Gastroesophageal sphincter (tissue), 4 donors: ENCODE data around the gene SH3RF1. TPM values are rescaled to one million over a fixed set of nuclear protein-coding genes. Genes with fewer than 3 reads are reported as not detected.
A peak's percentile ranks its signal among the peaks of the same experiment; 100 is the strongest.
"Not testable (repeated sequence)": the region's sequence is repeated elsewhere in the genome, so short reads cannot be mapped to it uniquely, and the experiment has no call there.

ENCODE experiments used
- ATAC-seq: fragments of 150-250 bp; one replicate; pipeline ENCODE4 v1.9.1; 2016; ENCODE audit warnings: mild to moderate bottlenecking, moderate library complexity
- H3K27ac ChIP-seq, 4 donors: fragments of 200-600 bp; sonication (generic) in 3 of 4; 1 replicate in 3 of 4; 2 replicates in 1 of 4; pipeline ENCODE4 v1.5.1; 2016 to 2019
- H3K27me3 ChIP-seq: fragments of 200-600 bp; sonication (generic); one replicate; pipeline ENCODE4 v1.5.1; 2019
- H3K36me3 ChIP-seq, 2 donors: fragments of 200-600 bp; sonication (generic); one replicate each; pipeline ENCODE4 v1.5.1; 2019; ENCODE audit warnings: control low read depth in 1 of 2
- H3K4me1 ChIP-seq, 3 donors: fragments of 200-600 bp; sonication (generic); 1 replicate in 2 of 3; 2 replicates in 1 of 3; pipeline ENCODE4 v1.5.1; 2016 to 2019; ENCODE audit warnings: control low read depth in 2 of 3
- H3K4me3 ChIP-seq, 2 donors: fragments of 200-600 bp; sonication (generic); one replicate each; pipeline ENCODE4 v1.5.1; 2019; ENCODE audit warnings: mild to moderate bottlenecking in 1 of 2, moderate library complexity in 1 of 2
- H3K9me3 ChIP-seq, 3 donors: fragments of 200-600 bp; sonication (generic); one replicate each; pipeline ENCODE4 v1.5.1; 2017 to 2019; ENCODE audit warnings: control low read depth in 2 of 3
- CTCF ChIP-seq, 4 experiments: fragments of 200-600 bp in 2 of 4; fragments of 450-650 bp in 2 of 4; sonication (generic) in 1 of 4; IDR thresholded peaks; one replicate each; pipeline ENCODE4 v1.5.1; 2017 to 2019; ENCODE audit warnings: antibody characterized with exemption in 4 of 4, mild to moderate bottlenecking in 2 of 4, moderate library complexity in 2 of 4
- EP300 ChIP-seq: sonication (generic); formaldehyde crosslinking; IDR thresholded peaks from one replicate; pipeline ENCODE4 v1.6.1; 2017; ENCODE audit warnings: antibody characterized with exemption, mild to moderate bottlenecking
- POLR2A ChIP-seq, 2 donors: fragments of 450-650 bp; IDR thresholded peaks; one replicate each; pipeline ENCODE4 v1.6.1; 2017; ENCODE audit warnings: antibody characterized with exemption in 2 of 2, mild to moderate bottlenecking in 2 of 2, moderate library complexity in 1 of 2
- POLR2AphosphoS5 ChIP-seq: sonication (generic); formaldehyde crosslinking; IDR thresholded peaks from one replicate; pipeline ENCODE4 v1.6.1; 2017; ENCODE audit warnings: antibody characterized with exemption
- WGBS, 2 donors: methylation state at CpG; one replicate each; pipeline ENCODE4 v1.1.5; 2018; ENCODE audit warnings: low coverage in 1 of 2; 5-methylcytosine and 5-hydroxymethylcytosine counted together
- total RNA-seq, 4 donors: library from RNA; depleted of rRNA; stranded (reverse); fragments of >200 nt; gene quantifications; one replicate each; pipeline ENCODE4 v1.1.0, GENCODE V29; 2016

Gene SH3RF1
- total RNA-seq, 4 donors from 2014 or later, result 9.2 to 17.6 (median 13.3) TPM

- TF ChIP-seq POLR2AphosphoS5, result no peak
- no peak for TF ChIP-seq EP300
- no peak for TF ChIP-seq POLR2A (IDR thresholded peaks at IDR 0.05)
- Histone ChIP-seq H3K27ac (no peak overlapping the region), H3K4me1 (peaks cover 4 to 29% (median 5%) of the 10 kb centered on the region in 3 donors), H3K36me3 (no peaks in the 10 kb centered on the region), H3K4me3 (no peak overlapping the region), H3K9me3 (no peaks in the 10 kb centered on the region), H3K27me3 (no peaks in the 10 kb centered on the region)
- WGBS, 2 donors, result 86% methylated on average over 1 of the region's 1 CpG; no CpG with 5 or more reads in 1 of the 2 donors
- no peak for ATAC-seq
Observed at GRCh38 chr4:169208516-169208915, 62.2 kb downstream of the SH3RF1 start.

- H3K27ac ChIP-seq, result no peak overlapping the region
- WGBS, 2 donors, result 75% methylated on average over 3 of the region's 3 CpGs
- H3K4me3 ChIP-seq, result no peak overlapping the region
- ATAC-seq, result no peak
- peaks cover 4 to 33% (median 5%) of the 10 kb centered on the region in 3 donors for H3K4me1 ChIP-seq
- no peaks in the 10 kb centered on the region for H3K36me3 ChIP-seq
- no peaks in the 10 kb centered on the region for H3K27me3 ChIP-seq
- TF ChIP-seq CTCF (IDR thresholded peaks at IDR 0.05) (no peak), POLR2AphosphoS5 (no peak), EP300 (no peak), POLR2A (IDR thresholded peaks at IDR 0.05) (no peak)
- no peaks in the 10 kb centered on the region for H3K9me3 ChIP-seq
Observed at GRCh38 chr4:169208090-169208455, 62.7 kb downstream of the SH3RF1 start.

- no peak for TF ChIP-seq POLR2A (IDR thresholded peaks at IDR 0.05)
- TF ChIP-seq EP300, result no peak
- no peak for TF ChIP-seq CTCF (IDR thresholded peaks at IDR 0.05)
- no peak for TF ChIP-seq POLR2AphosphoS5
- ATAC-seq, result no peak
- H3K27ac ChIP-seq, result no peak overlapping the region
- peaks cover 4 to 38% (median 5%) of the 10 kb centered on the region in 3 donors for H3K4me1 ChIP-seq
- no peaks in the 10 kb centered on the region for H3K9me3 ChIP-seq
- H3K27me3 ChIP-seq, result no peaks in the 10 kb centered on the region
- no peaks in the 10 kb centered on the region for H3K36me3 ChIP-seq
- WGBS, 2 donors, result 86 to 88% methylated on average over 1 to 2 of the region's 2 CpGs
- no peak overlapping the region for H3K4me3 ChIP-seq
Observed at GRCh38 chr4:169207436-169208089, 63.2 kb downstream of the SH3RF1 start.

- no peaks in the 10 kb centered on the region for H3K9me3 ChIP-seq
- no peaks in the 10 kb centered on the region for H3K27me3 ChIP-seq
- H3K4me3 ChIP-seq, result no peak overlapping the region
- no peak overlapping the region for H3K27ac ChIP-seq
- ATAC-seq, result no peak
- no peak for TF ChIP-seq POLR2A (IDR thresholded peaks at IDR 0.05)
- no peak for TF ChIP-seq EP300
- TF ChIP-seq POLR2AphosphoS5, result no peak
- no peak for TF ChIP-seq CTCF (IDR thresholded peaks at IDR 0.05)
- H3K4me1 ChIP-seq, result peaks cover 4 to 57% (median 5%) of the 10 kb centered on the region in 3 donors
- H3K36me3 ChIP-seq, result no peaks in the 10 kb centered on the region
Observed at GRCh38 chr4:169205744-169206080, 65.0 kb downstream of the SH3RF1 start.

GRCh38 chr4:169205075-169205743, 65.5 kb downstream of the SH3RF1 start:
- ATAC-seq, result peak; percentile 29

GRCh38 chr4:169203891-169204290, 66.9 kb downstream of the SH3RF1 start:
- Histone ChIP-seq H3K4me1 (peaks cover 4 to 61% (median 5%) of the 10 kb centered on the region in 3 donors), H3K27me3 (no peaks in the 10 kb centered on the region), H3K27ac (no peak overlapping the region), H3K4me3 (no peak overlapping the region), H3K36me3 (no peaks in the 10 kb centered on the region), H3K9me3 (no peaks in the 10 kb centered on the region)
- TF ChIP-seq CTCF (IDR thresholded peaks at IDR 0.05) (no peak), POLR2AphosphoS5 (peak; percentile 31), EP300 (no peak), POLR2A (IDR thresholded peaks at IDR 0.05) (no peak)
- 51 to 70% methylated on average over 6 of the region's 6 CpGs for WGBS, 2 donors
- ATAC-seq, result no peak

More at GRCh38 chr4:169205075-169205743, 65.5 kb downstream of the SH3RF1 start:
- H3K36me3 ChIP-seq, result no peaks in the 10 kb centered on the region
- peaks cover 4 to 61% (median 5%) of the 10 kb centered on the region in 3 donors for H3K4me1 ChIP-seq
- 58% methylated on average over 3 of the region's 3 CpGs for WGBS, 2 donors
- no peaks in the 10 kb centered on the region for H3K27me3 ChIP-seq
- H3K4me3 ChIP-seq, result no peak overlapping the region
- H3K27ac ChIP-seq, result peak overlapping the region in 1 of 4 donors; percentile 32
- no peak for TF ChIP-seq EP300
- H3K9me3 ChIP-seq, result no peaks in the 10 kb centered on the region

GRCh38 chr4:169203278-169203677, 67.5 kb downstream of the SH3RF1 start:
- whole genome bisulfite sequencing, 2 donors, result 95 to 96% methylated on average over 4 of the region's 4 CpGs
- not testable (repeated sequence) for H3K27me3 ChIP-seq, H3K9me3 ChIP-seq, H3K4me3 ChIP-seq, ATAC-seq, H3K36me3 ChIP-seq, H3K27ac ChIP-seq
- peaks cover 4 to 61% (median 5%) of the 10 kb centered on the region in 3 donors for H3K4me1 ChIP-seq
